ENCODE results near the gene MYO9B. TPM values are rescaled to one million over a fixed set of nuclear protein-coding genes. Genes with fewer than 3 reads are reported as not detected.

MYO9B gene
- total and polyA plus RNA-seq, 12 donors: 19.9 to 55.2 (median 27.9) TPM

DNA sequence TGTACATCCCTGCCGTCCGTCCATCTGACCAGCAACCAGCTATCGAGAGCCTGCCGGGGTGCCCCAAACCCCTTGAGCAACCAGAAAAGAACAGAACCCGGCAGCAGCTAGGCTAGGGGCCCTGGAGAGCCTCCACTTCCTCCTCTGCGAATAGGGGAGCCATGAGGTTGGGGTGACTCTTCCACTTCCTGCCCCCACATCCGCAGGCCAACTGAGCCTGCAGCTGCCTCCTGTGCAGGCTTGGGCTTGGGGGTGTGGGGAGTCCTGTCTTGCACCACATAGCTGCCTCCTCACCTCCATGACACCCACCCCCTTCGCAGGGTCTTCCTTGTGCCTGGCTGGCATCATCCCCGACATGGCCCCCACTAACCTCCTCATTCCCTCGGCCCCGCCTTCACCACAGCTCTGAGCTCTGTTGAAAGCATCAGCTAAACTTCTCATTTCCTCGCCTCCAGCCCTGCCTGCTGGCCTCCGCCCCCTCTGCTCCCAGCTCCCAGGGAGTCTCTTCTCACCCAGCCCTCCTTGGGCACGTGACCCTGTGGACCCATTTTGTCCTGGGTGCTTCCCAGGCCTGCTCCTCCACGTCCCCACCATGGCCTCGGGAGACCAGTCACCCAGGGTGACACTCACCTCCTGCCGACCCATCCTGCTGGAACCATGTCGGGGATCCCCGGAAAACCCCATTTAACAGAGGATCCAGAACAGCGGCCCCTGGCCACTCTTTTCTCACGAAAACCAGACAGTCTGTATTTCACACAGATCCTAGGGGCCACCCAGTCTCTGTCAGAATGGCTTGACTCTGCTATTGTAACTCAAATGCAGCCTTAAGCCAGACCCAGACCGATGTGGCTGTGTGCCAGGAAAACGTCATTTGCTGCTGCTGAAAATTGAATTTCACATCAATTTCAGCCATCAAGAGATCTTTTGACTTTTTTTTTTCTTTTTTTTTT lies 50.4 kb downstream of the MYO9B start:
- intact Hi-C loops (cut with DNase I): loop anchor here in 1 of 10 donors (5.0 kb wide), 1 partner anchor 49 kb away; the partner anchor contains the start of genes HAUS8 and MYO9B
- H3K36me3 ChIP-seq: peaks cover 0 to 43% (median 0%) of the 10 kb centered on the region in 9 donors
- TF ChIP-seq, protein P1, sequence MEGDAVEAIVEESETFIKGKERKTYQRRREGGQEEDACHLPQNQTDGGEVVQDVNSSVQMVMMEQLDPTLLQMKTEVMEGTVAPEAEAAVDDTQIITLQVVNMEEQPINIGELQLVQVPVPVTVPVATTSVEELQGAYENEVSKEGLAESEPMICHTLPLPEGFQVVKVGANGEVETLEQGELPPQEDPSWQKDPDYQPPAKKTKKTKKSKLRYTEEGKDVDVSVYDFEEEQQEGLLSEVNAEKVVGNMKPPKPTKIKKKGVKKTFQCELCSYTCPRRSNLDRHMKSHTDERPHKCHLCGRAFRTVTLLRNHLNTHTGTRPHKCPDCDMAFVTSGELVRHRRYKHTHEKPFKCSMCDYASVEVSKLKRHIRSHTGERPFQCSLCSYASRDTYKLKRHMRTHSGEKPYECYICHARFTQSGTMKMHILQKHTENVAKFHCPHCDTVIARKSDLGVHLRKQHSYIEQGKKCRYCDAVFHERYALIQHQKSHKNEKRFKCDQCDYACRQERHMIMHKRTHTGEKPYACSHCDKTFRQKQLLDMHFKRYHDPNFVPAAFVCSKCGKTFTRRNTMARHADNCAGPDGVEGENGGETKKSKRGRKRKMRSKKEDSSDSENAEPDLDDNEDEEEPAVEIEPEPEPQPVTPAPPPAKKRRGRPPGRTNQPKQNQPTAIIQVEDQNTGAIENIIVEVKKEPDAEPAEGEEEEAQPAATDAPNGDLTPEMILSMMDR (IDR thresholded peaks at IDR 0.05): no peak
- no peaks in the 10 kb centered on the region for H3K27me3 ChIP-seq
- H3K4me1 ChIP-seq: peaks cover 4 to 49% (median 15%) of the 10 kb centered on the region in 9 donors
- DNase-seq (peak; percentile 61 to 64), ATAC-seq (peak; percentile 61 to 88 (median 83))
- peaks cover 0 to 5% (median 0%) of the 10 kb centered on the region in 11 donors for H3K9me3 ChIP-seq
- H3K4me3 ChIP-seq: peak overlapping the region in 5 of 10 donors; percentile 1 to 31 (median 8)
- H3K27ac ChIP-seq: peak overlapping the region; percentile 22 to 92 (median 66)
- 49 to 58% methylated on average over 23 of the region's 23 CpGs for WGBS, 2 donors

DNA sequence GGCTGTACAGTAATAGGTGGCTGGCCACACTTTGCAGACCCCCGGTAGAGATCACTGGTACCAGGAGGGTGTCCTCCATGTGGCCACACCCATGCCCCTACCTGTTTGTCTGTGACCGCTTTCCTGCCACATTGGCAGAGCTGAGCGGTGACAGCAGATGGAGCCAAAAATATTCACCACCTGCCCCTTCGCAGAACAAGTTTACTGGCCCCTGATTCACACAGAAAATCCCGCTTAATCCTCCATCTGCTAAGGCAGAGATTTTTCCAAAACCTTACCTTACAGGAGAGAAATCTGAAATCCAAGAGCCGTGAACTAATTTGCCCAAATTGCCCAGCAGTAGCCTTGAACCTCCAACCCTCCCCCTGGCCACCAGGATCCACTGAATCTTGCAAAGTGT lies 52.1 kb downstream of the MYO9B start:
- ATAC-seq (no peak), DNase-seq (no peak)
- H3K27me3 ChIP-seq: no peaks in the 10 kb centered on the region
- intact Hi-C loops (cut with DNase I): loop anchor here in 1 of 10 donors (5.0 kb wide), 1 partner anchor 50 kb away; the partner anchor contains the start of genes HAUS8 and MYO9B
- H3K27ac ChIP-seq: no peak overlapping the region
- H3K4me1 ChIP-seq: peaks cover 4 to 36% (median 15%) of the 10 kb centered on the region in 9 donors
- H3K9me3 ChIP-seq: peaks cover 0 to 5% (median 0%) of the 10 kb centered on the region in 11 donors
- no peak overlapping the region for H3K4me3 ChIP-seq
- 94 to 96% methylated on average over 6 of the region's 6 CpGs for WGBS, 2 donors
- TF ChIP-seq, protein P1 (IDR thresholded peaks at IDR 0.05): no peak
- peaks cover 0 to 32% (median 0%) of the 10 kb centered on the region in 9 donors for H3K36me3 ChIP-seq

DNA sequence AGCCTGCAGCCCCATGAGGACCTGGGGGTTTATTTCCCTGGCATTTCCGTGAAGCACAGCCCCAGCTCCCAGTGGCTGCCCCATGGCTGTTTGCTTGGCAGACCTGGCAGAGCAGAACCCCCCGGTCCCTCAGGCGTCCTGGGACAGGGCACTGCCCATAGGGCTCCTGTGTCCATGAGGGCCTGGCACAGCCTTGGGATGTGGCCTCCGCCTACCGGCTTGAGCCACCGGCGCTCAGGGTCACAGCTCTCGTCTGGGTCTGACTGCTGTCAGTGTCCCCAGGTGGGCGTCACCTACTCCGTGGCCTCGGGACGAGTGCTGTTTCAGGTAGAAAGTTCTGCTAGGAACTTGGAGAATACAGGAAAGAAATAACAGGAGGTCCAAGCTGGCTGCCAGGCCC lies 52.8 kb downstream of the MYO9B start:
- Histone ChIP-seq H3K27me3 (no peaks in the 10 kb centered on the region), H3K36me3 (peaks cover 0 to 27% (median 0%) of the 10 kb centered on the region in 9 donors), H3K27ac (no peak overlapping the region), H3K4me1 (peaks cover 4 to 33% (median 15%) of the 10 kb centered on the region in 9 donors), H3K9me3 (peaks cover 0 to 4% (median 0%) of the 10 kb centered on the region in 11 donors), H3K4me3 (no peak overlapping the region)
- ATAC-seq: no peak
- intact Hi-C loops (cut with DNase I): loop anchor here in 1 of 10 donors (5.0 kb wide), 1 partner anchor 51 kb away; the partner anchor contains the start of genes HAUS8 and MYO9B
- no peak for DNase-seq
- WGBS, 2 donors: 93 to 100% methylated on average over 12 of the region's 12 CpGs
- TF ChIP-seq, protein P1 (IDR thresholded peaks at IDR 0.05): no peak

DNA sequence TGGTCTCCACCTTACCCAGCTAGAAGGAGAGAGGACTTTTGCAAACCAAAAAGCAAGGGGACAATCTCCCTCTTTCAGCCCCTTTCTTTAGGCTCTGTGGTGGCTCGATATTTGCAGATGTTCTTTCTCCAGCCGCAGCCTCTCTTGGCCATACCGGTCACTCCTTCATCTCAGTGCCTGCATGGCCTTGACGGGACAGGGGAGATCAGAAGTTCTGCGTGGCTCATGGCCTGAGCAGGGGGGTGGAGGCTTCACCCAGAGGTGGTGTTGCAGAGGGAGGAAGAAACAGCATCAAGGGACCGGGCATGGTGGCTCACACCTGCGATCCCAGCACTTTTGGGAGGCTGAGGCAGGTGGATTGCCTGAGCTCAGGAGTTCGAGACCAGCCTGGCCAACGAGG lies 53.2 kb downstream of the MYO9B start:
- peaks cover 0 to under 1% (median 0%) of the 10 kb centered on the region in 11 donors for H3K9me3 ChIP-seq
- intact Hi-C loops (cut with DNase I): loop anchor here in 1 of 10 donors (5.0 kb wide), 1 partner anchor 52 kb away; the partner anchor contains the start of genes HAUS8 and MYO9B
- 93 to 95% methylated on average over 9 of the region's 9 CpGs for WGBS, 2 donors
- no peak for DNase-seq
- H3K4me3 ChIP-seq: no peak overlapping the region
- H3K36me3 ChIP-seq: peaks cover 0 to 27% (median 0%) of the 10 kb centered on the region in 9 donors
- TF ChIP-seq, protein P1 (IDR thresholded peaks at IDR 0.05): no peak
- peaks cover 4 to 33% (median 15%) of the 10 kb centered on the region in 9 donors for H3K4me1 ChIP-seq
- ATAC-seq: no peak
- no peak overlapping the region for H3K27ac ChIP-seq
- no peaks in the 10 kb centered on the region for H3K27me3 ChIP-seq
